ENCODE results near the gene CEP83.

Gene CEP83

GRCh38 chr12:94260717-94261116 is 198.9 kb downstream of the CEP83 start (continued):
- TF ChIP-seq TSHZ2 (CRISPR knock-in tag; IDR thresholded peaks at IDR 0.05): no peak
- TF ChIP-seq PATZ1 (CRISPR knock-in tag; IDR thresholded peaks at IDR 0.05; ENCODE audit: borderline replicate concordance): no peak

GRCh38 chr12:94260017-94260416 is 199.7 kb downstream of the CEP83 start:
- no peak for ATAC-seq
- TF ChIP-seq ZC3H10 (CRISPR knock-in tag; IDR thresholded peaks at IDR 0.05) (no peak), ZNF70 (CRISPR knock-in tag; IDR thresholded peaks at IDR 0.05) (no peak), ISL1 (CRISPR knock-in tag; IDR thresholded peaks at IDR 0.05) (no peak), TCF4 (CRISPR knock-in tag; IDR thresholded peaks at IDR 0.05; ENCODE audit: borderline replicate concordance) (no peak), ZNF565 (CRISPR knock-in tag; conservative IDR thresholded peaks at IDR 0.05; ENCODE audit: low read depth) (no peak), ESRRG (CRISPR knock-in tag; IDR thresholded peaks at IDR 0.05) (no peak)

- no peak for ATAC-seq
- TF ChIP-seq GLIS3 (CRISPR knock-in tag; IDR thresholded peaks at IDR 0.05): no peak
- TF ChIP-seq OSR1 (CRISPR knock-in tag; IDR thresholded peaks at IDR 0.05): no peak
- TF ChIP-seq BACH2 (CRISPR knock-in tag; IDR thresholded peaks at IDR 0.05; ENCODE audit: borderline replicate concordance): no peak
- no peak for TF ChIP-seq ARNTL (CRISPR knock-in tag; IDR thresholded peaks at IDR 0.05; ENCODE audit: borderline replicate concordance, low read depth)
- no peak for TF ChIP-seq ZNF8 (CRISPR knock-in tag; IDR thresholded peaks at IDR 0.05)
- no peak for TF ChIP-seq ZC3H10 (CRISPR knock-in tag; IDR thresholded peaks at IDR 0.05)
- TF ChIP-seq ZNF70 (CRISPR knock-in tag; IDR thresholded peaks at IDR 0.05): no peak
- TF ChIP-seq CSRNP3 (CRISPR knock-in tag; IDR thresholded peaks at IDR 0.05): no peak
- no peak for TF ChIP-seq PATZ1 (CRISPR knock-in tag; IDR thresholded peaks at IDR 0.05; ENCODE audit: borderline replicate concordance)
- TF ChIP-seq PPARA (CRISPR knock-in tag; IDR thresholded peaks at IDR 0.05; ENCODE audit: borderline replicate concordance): no peak
- TF ChIP-seq TSHZ2 (CRISPR knock-in tag; IDR thresholded peaks at IDR 0.05): no peak
- no peak for TF ChIP-seq ZNF565 (CRISPR knock-in tag; conservative IDR thresholded peaks at IDR 0.05; ENCODE audit: low read depth)
- TF ChIP-seq ISL1 (CRISPR knock-in tag; IDR thresholded peaks at IDR 0.05): no peak
These were observed 201.1 kb downstream of the CEP83 start for GRCh38 chr12:94258593-94258992.
